CD14-positive monocyte (primary cell): Measurements from ENCODE around the gene CDYL2. TPM values are rescaled to one million over a fixed set of nuclear protein-coding genes. Genes with fewer than 3 reads are reported as not detected.

Source experiments
- DNase-seq, 3 donors: peaks; one replicate each; pipeline ENCODE4 v3.0.0-alpha.2; 2011 to 2022
- H2AFZ ChIP-seq: 2 replicates; pipeline ENCODE4 v1.6.0; 2012; ENCODE audit warnings: mild to moderate bottlenecking, low read depth, low read length, inconsistent platforms; ENCODE audit not compliant: insufficient read depth, poor library complexity, severe bottlenecking
- H3K27ac ChIP-seq, 2 donors: 1 replicate in 1 of 2; 2 replicates in 1 of 2; pipeline ENCODE4 v1.5.1; 2012 to 2013; ENCODE audit warnings: low read length in 2 of 2, control low read depth in 1 of 2, inconsistent platforms in 1 of 2, low read depth in 1 of 2, mild to moderate bottlenecking in 1 of 2
- H3K27me3 ChIP-seq, 2 donors: one replicate each; pipeline versions ENCODE4 v1.6.0 to v1.6.1; 2011 to 2013; ENCODE audit warnings: low read length in 2 of 2; ENCODE audit not compliant: control insufficient read depth in 2 of 2, insufficient read depth in 2 of 2
- H3K36me3 ChIP-seq, 2 donors: replicated peaks in 1 of 2; 1 replicate in 1 of 2; 2 replicates in 1 of 2; pipeline versions ENCODE4 v1.5.1 to v1.6.1; 2012 to 2013; ENCODE audit warnings: low read length in 2 of 2, control low read depth in 1 of 2, inconsistent platforms in 1 of 2, mild to moderate bottlenecking in 1 of 2; ENCODE audit not compliant: insufficient read depth in 2 of 2, control insufficient read depth in 1 of 2
- H3K4me1 ChIP-seq, 2 donors: 1 replicate in 1 of 2; 2 replicates in 1 of 2; pipeline versions ENCODE4 v1.5.1 to v1.6.1; 2012 to 2013; ENCODE audit warnings: low read length in 2 of 2, control low read depth in 1 of 2, inconsistent platforms in 1 of 2, mild to moderate bottlenecking in 1 of 2, moderate library complexity in 1 of 2; ENCODE audit not compliant: insufficient read depth in 2 of 2, control insufficient read depth in 1 of 2
- H3K4me2 ChIP-seq: replicated peaks from 2 replicates; pipeline ENCODE3; 2012; ENCODE audit warnings: low read length, moderate library complexity, mild to moderate bottlenecking; ENCODE audit not compliant: poor library complexity, severe bottlenecking; ENCODE audit errors: extremely low read depth
- H3K4me3 ChIP-seq, 3 experiments: fragments of 200-600 bp in 1 of 3; sonication (generic) in 1 of 3; replicated peaks in 1 of 3; 1 replicate in 2 of 3; 2 replicates in 1 of 3; pipeline ENCODE4 v1.5.1; 2011 to 2013; ENCODE audit warnings: low read length in 3 of 3, mild to moderate bottlenecking in 3 of 3, control low read depth in 2 of 3, low read depth in 2 of 3, inconsistent platforms in 1 of 3, moderate library complexity in 1 of 3
- H3K79me2 ChIP-seq: 2 replicates; pipeline ENCODE4 v1.6.0; 2012; ENCODE audit warnings: mild to moderate bottlenecking, control low read depth, inconsistent platforms, low read length, moderate library complexity; ENCODE audit not compliant: insufficient read depth
- H3K9ac ChIP-seq: 2 replicates; pipeline ENCODE4 v1.6.0; 2017; ENCODE audit warnings: low read length, mild to moderate bottlenecking; ENCODE audit not compliant: insufficient read depth, poor library complexity, severe bottlenecking
- H3K9me3 ChIP-seq, 2 donors: replicated peaks in 1 of 2; 1 replicate in 1 of 2; 2 replicates in 1 of 2; pipeline versions ENCODE4 v1.5.1 to v1.6.1; 2012 to 2013; ENCODE audit warnings: low read length in 2 of 2, control low read depth in 1 of 2; ENCODE audit not compliant: control insufficient read depth in 1 of 2, insufficient read depth in 1 of 2
- H4K20me1 ChIP-seq: 2 replicates; pipeline ENCODE4 v1.6.0; 2012; ENCODE audit warnings: mild to moderate bottlenecking, low read length, control low read depth, moderate library complexity; ENCODE audit not compliant: insufficient read depth
- H3K27ac Mint-ChIP-seq, 7 donors: one replicate each; pipeline ENCODE4 v1.8.0; 2020; ENCODE audit warnings: mild to moderate bottlenecking in 7 of 7, mixed read lengths in 7 of 7, moderate library complexity in 6 of 7, inconsistent platforms in 2 of 7
- H3K27me3 Mint-ChIP-seq, 3 donors: one replicate each; pipeline ENCODE4 v1.8.0; 2021 to 2022; ENCODE audit warnings: low read depth in 3 of 3, mild to moderate bottlenecking in 3 of 3, mixed read lengths in 3 of 3, moderate library complexity in 3 of 3, inconsistent platforms in 1 of 3
- H3K36me3 Mint-ChIP-seq, 2 donors: one replicate each; pipeline ENCODE4 v1.8.0; 2020; ENCODE audit warnings: mixed read lengths in 2 of 2, inconsistent platforms in 1 of 2, mild to moderate bottlenecking in 1 of 2
- H3K4me1 Mint-ChIP-seq: one replicate; pipeline ENCODE4 v1.8.0; 2020; ENCODE audit warnings: mild to moderate bottlenecking, mixed read lengths
- H3K4me3 Mint-ChIP-seq, 2 donors: one replicate each; pipeline ENCODE4 v1.8.0; 2020; ENCODE audit warnings: mild to moderate bottlenecking in 2 of 2, mixed read lengths in 2 of 2, moderate library complexity in 1 of 2
- H3K9me3 Mint-ChIP-seq, 7 donors: one replicate each; pipeline ENCODE4 v1.8.0; 2020 to 2022; ENCODE audit warnings: mixed read lengths in 7 of 7, mild to moderate bottlenecking in 6 of 7, moderate library complexity in 6 of 7, inconsistent platforms in 2 of 7
- WGBS: methylation state at CpG from one replicate; pipeline ENCODE4 v1.1.5; 2013; ENCODE audit warnings: missing lambda C conversion rate; ENCODE audit not compliant: insufficient coverage; 5-methylcytosine and 5-hydroxymethylcytosine counted together
- intact Hi-C, 2 donors: fragments of 100-400 bp; cut with micrococcal nuclease; formaldehyde crosslinking; loops; one replicate each; pipeline versions ENCODE4 v1.15.0 to v1.15.1; 2023
- polyA plus RNA-seq, 3 donors: library from polyadenylated mRNA; depleted of rRNA in 1 of 3; unstranded in 2 of 3; stranded (reverse) in 1 of 3; fragments of 300-500 nt in 2 of 3; fragments of >200 nt in 1 of 3; fragmentation: Illumina TruSeq in 2 of 3; gene quantifications; 1 replicate in 2 of 3; 2 replicates in 1 of 3; pipeline ENCODE4 v1.2.3, GENCODE V29; 2012 to 2021
- TF ChIP-seq, protein P1 (sequence below): fragments of 200-600 bp; IDR thresholded peaks from one replicate; pipeline ENCODE4 v1.8.0; 2022; ENCODE audit warnings: antibody characterized with exemption, mild to moderate bottlenecking

Gene CDYL2
- polyA plus RNA-seq, 3 donors, result 0.42 to 2.6 (median 0.93) TPM

DNA sequence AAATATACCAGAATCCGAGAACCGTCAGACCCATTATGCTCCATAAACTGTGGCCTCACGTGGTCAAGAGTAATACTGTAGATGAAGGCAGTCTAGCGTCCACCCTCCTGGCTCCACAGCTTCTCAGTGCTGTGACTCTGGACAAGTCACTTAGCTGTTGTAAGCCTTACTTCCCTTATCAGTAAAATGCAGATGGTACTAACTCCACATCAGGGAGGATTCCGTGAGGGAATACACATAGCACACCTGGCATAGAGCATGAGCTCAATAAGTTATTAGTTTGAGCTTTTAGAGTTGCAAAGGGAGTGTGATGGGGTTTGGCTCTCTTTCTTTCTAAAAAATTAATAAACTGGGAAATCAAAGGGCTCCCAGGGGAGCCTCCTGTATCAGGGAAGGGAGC is 49.9 kb downstream of the CDYL2 start:
- intact Hi-C loops, result no loop called here
- H3K4me3 ChIP-seq, result no peak overlapping the region
- no peaks in the 10 kb centered on the region for H3K9me3 ChIP-seq
- Mint-ChIP-seq H3K27me3 (peaks cover 0 to 2% (median 0%) of the 10 kb centered on the region in 3 donors), H3K9me3 (no peaks in the 10 kb centered on the region), H3K4me1 (no peaks in the 10 kb centered on the region), H3K36me3 (peaks cover 4% of the 10 kb centered on the region in 2 donors), H3K27ac (no peak overlapping the region), H3K4me3 (no peak overlapping the region)
- H3K9ac ChIP-seq, result no peak overlapping the region
- no peaks in the 10 kb centered on the region for H3K79me2 ChIP-seq
- no peaks in the 10 kb centered on the region for H3K4me1 ChIP-seq
- no peaks in the 10 kb centered on the region for H4K20me1 ChIP-seq
- 100% methylated on average over 4 of the region's 5 CpGs for WGBS
- DNase-seq, result no peak
- no peak overlapping the region for H2AFZ ChIP-seq
- no peaks in the 10 kb centered on the region for H3K36me3 ChIP-seq
- no peak overlapping the region for H3K4me2 ChIP-seq
- TF ChIP-seq, protein P1, sequence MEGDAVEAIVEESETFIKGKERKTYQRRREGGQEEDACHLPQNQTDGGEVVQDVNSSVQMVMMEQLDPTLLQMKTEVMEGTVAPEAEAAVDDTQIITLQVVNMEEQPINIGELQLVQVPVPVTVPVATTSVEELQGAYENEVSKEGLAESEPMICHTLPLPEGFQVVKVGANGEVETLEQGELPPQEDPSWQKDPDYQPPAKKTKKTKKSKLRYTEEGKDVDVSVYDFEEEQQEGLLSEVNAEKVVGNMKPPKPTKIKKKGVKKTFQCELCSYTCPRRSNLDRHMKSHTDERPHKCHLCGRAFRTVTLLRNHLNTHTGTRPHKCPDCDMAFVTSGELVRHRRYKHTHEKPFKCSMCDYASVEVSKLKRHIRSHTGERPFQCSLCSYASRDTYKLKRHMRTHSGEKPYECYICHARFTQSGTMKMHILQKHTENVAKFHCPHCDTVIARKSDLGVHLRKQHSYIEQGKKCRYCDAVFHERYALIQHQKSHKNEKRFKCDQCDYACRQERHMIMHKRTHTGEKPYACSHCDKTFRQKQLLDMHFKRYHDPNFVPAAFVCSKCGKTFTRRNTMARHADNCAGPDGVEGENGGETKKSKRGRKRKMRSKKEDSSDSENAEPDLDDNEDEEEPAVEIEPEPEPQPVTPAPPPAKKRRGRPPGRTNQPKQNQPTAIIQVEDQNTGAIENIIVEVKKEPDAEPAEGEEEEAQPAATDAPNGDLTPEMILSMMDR, result no peak
- no peaks in the 10 kb centered on the region for H3K27me3 ChIP-seq
- no peak overlapping the region for H3K27ac ChIP-seq

DNA sequence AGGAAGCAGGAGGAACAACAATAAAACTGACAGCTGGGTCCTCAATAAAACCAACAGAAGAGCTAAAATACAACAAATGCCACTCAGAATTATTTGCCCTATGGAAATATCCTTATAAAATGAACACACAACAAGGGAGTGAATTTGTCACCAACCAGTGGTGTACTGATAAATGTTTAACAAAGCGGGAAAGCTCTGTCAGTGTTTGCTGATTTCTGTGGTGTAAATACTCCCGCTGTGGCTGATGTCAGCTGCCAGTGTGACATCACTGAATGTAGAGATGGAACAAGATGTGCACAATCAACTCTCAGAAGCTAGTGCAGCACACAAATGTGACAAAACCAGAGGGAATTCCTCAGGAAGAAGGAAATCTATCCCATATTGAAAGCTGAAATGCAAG is 51.9 kb downstream of the CDYL2 start:
- Mint-ChIP-seq H3K27me3 (peaks cover 0 to 2% (median 0%) of the 10 kb centered on the region in 3 donors), H3K36me3 (peaks cover 0 to 4% of the 10 kb centered on the region in 2 donors), H3K9me3 (peaks cover 0 to 3% (median 0%) of the 10 kb centered on the region in 7 donors), H3K4me3 (no peak overlapping the region), H3K27ac (no peak overlapping the region), H3K4me1 (no peaks in the 10 kb centered on the region)
- peaks cover 2% of the 10 kb centered on the region for H4K20me1 ChIP-seq
- H3K27me3 ChIP-seq, result no peaks in the 10 kb centered on the region
- H3K27ac ChIP-seq, result no peak overlapping the region
- H3K36me3 ChIP-seq, result no peaks in the 10 kb centered on the region
- no peaks in the 10 kb centered on the region for H3K9me3 ChIP-seq
- H3K9ac ChIP-seq, result no peak overlapping the region
- no peak overlapping the region for H3K4me2 ChIP-seq
- H3K4me1 ChIP-seq, result no peaks in the 10 kb centered on the region
- intact Hi-C loops, result no loop called here
- H3K79me2 ChIP-seq, result no peaks in the 10 kb centered on the region
- TF ChIP-seq, protein P1, result no peak
- H2AFZ ChIP-seq, result no peak overlapping the region
- H3K4me3 ChIP-seq, result no peak overlapping the region
- no peak for DNase-seq
- 100% methylated on average over 1 of the region's 2 CpGs for WGBS
